Chondrocyte (in vitro differentiated cells): ENCODE measurements around the gene ZNF207. TPM values are rescaled to one million over a fixed set of nuclear protein-coding genes. Genes with fewer than 3 reads are reported as not detected.

Source experiments
- DNase-seq: peaks from one replicate; pipeline ENCODE4 v3.0.0; 2021; ENCODE audit warnings: mixed read lengths, low spot score
- H3K27ac Mint-ChIP-seq: one replicate; pipeline ENCODE4 v1.8.0; 2021; ENCODE audit warnings: mild to moderate bottlenecking, moderate library complexity, mixed read lengths; ENCODE audit not compliant: unreplicated experiment
- H3K27me3 Mint-ChIP-seq: 2 replicates; pipeline ENCODE4 v1.8.0; 2021; ENCODE audit warnings: low read depth, mixed read lengths
- H3K36me3 Mint-ChIP-seq: 2 replicates; pipeline ENCODE4 v1.8.0; 2021; ENCODE audit warnings: low read depth, mixed read lengths
- H3K4me1 Mint-ChIP-seq: 2 replicates; pipeline ENCODE4 v1.8.0; 2021; ENCODE audit warnings: low read depth, mild to moderate bottlenecking, mixed read lengths
- H3K4me3 Mint-ChIP-seq: one replicate; pipeline ENCODE4 v1.8.0; 2021; ENCODE audit warnings: mild to moderate bottlenecking, moderate library complexity, mixed read lengths; ENCODE audit not compliant: unreplicated experiment
- H3K9me3 Mint-ChIP-seq: 2 replicates; pipeline ENCODE4 v1.8.0; 2021; ENCODE audit warnings: low read depth, mixed read lengths
- total RNA-seq: library from RNA; stranded (reverse); gene quantifications from 3 replicates; pipeline ENCODE4 v1.2.1, GENCODE V29; 2021
- TF ChIP-seq, protein P1 (sequence below): fragments of 200-600 bp; sonication (generic); IDR thresholded peaks from 2 replicates; pipeline ENCODE4 v1.5.0; 2021; ENCODE audit warnings: antibody characterized with exemption, mild to moderate bottlenecking, moderate library complexity

The ZNF207 gene
- total RNA-seq, 1 donor from 2014 or later: 107 TPM

DNA sequence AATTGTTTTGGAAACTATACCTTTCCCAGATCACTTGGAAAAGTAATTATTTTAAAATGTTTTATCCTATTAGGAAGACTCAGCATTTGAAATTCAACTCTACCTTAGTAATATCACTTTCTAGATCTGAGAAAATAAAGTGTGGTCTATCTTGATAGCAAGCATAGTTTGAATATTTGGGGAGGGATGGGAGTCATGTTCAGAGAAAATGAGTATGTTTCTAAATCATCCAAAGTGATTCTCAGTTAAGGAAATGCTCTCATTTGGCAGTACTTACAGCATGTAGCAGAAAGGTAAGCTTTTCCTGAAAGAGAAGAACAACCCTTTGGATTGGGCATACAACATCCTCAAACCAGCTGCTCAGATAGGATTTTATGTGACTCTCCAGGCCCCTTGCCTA, 14.9 kb upstream of the ZNF207 start:
- H3K9me3 Mint-ChIP-seq: no peaks in the 10 kb centered on the region
- H3K4me1 Mint-ChIP-seq: peaks cover 13% of the 10 kb centered on the region
- H3K27ac Mint-ChIP-seq: no peak overlapping the region
- H3K36me3 Mint-ChIP-seq: peaks cover 11% of the 10 kb centered on the region
- TF ChIP-seq, protein P1, sequence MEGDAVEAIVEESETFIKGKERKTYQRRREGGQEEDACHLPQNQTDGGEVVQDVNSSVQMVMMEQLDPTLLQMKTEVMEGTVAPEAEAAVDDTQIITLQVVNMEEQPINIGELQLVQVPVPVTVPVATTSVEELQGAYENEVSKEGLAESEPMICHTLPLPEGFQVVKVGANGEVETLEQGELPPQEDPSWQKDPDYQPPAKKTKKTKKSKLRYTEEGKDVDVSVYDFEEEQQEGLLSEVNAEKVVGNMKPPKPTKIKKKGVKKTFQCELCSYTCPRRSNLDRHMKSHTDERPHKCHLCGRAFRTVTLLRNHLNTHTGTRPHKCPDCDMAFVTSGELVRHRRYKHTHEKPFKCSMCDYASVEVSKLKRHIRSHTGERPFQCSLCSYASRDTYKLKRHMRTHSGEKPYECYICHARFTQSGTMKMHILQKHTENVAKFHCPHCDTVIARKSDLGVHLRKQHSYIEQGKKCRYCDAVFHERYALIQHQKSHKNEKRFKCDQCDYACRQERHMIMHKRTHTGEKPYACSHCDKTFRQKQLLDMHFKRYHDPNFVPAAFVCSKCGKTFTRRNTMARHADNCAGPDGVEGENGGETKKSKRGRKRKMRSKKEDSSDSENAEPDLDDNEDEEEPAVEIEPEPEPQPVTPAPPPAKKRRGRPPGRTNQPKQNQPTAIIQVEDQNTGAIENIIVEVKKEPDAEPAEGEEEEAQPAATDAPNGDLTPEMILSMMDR: no peak
- no peak for DNase-seq
- no peak overlapping the region for H3K4me3 Mint-ChIP-seq
- H3K27me3 Mint-ChIP-seq: no peaks in the 10 kb centered on the region

DNA sequence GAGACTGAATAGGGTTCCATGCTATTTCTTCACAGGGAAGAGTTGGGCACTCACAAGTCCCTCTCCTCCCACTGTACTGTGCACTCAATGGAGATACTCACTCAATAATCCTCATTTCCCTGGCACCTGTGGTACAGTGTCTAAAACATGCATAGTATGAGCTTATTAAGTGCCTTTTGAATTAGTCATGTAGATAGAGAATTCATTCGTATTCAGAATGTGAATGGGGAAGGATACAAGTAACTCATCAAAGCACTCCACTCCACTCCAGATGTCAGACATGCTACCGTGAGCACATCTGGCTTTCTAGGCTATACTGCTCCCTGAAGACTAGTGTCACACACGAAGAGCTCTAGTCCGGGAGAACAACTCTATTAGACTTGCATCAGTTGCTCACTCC, 14.3 kb upstream of the ZNF207 start:
- Mint-ChIP-seq H3K27ac (peak overlapping the region; percentile 79), H3K4me3 (no peak overlapping the region), H3K4me1 (peaks cover 15% of the 10 kb centered on the region), H3K27me3 (no peaks in the 10 kb centered on the region), H3K9me3 (no peaks in the 10 kb centered on the region), H3K36me3 (peaks cover 11% of the 10 kb centered on the region)
- no peak for DNase-seq
- TF ChIP-seq, protein P1: no peak

DNA sequence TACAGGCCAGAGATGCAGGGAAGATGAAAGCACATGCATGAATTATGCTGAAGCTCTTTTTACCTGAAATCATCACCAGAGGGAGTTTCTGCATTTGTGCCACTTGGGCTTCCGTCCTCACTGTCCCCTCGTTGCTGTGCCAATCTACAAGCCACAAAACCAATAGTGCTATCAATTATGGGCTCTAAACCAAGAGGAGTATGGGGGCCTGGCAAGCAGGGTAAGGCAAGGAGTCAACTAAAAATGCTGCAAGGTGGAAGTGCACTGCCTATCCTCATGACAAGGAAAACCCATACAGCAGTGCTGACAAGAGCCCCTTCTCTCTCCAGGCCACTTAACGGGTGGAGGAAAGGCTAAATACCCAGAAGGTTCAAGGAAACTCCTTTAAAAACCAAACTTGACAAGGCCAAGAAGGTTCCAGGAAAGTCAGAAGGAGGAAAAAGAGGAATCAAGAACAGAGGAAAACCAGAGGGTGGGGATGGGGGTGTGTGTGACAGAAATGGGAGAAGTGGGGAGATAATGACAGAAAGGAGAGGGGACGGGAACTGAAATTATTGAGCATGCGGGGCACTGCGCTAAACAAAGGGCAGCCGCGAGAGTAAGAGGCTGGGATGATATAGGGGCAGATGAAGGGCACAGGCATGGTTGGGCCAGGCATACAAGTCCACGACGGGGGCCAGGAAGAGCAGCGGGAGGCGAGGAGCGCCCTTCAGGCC, 8.7 kb upstream of the ZNF207 start:
- TF ChIP-seq, protein P1: peak; percentile 62
- peak overlapping the region; percentile 87 for H3K4me3 Mint-ChIP-seq
- H3K36me3 Mint-ChIP-seq: peaks cover 6% of the 10 kb centered on the region
- H3K27me3 Mint-ChIP-seq: no peaks in the 10 kb centered on the region
- H3K27ac Mint-ChIP-seq: peak overlapping the region; percentile 87
- DNase-seq: no peak
- H3K9me3 Mint-ChIP-seq: no peaks in the 10 kb centered on the region
- H3K4me1 Mint-ChIP-seq: peaks cover 24% of the 10 kb centered on the region

DNA sequence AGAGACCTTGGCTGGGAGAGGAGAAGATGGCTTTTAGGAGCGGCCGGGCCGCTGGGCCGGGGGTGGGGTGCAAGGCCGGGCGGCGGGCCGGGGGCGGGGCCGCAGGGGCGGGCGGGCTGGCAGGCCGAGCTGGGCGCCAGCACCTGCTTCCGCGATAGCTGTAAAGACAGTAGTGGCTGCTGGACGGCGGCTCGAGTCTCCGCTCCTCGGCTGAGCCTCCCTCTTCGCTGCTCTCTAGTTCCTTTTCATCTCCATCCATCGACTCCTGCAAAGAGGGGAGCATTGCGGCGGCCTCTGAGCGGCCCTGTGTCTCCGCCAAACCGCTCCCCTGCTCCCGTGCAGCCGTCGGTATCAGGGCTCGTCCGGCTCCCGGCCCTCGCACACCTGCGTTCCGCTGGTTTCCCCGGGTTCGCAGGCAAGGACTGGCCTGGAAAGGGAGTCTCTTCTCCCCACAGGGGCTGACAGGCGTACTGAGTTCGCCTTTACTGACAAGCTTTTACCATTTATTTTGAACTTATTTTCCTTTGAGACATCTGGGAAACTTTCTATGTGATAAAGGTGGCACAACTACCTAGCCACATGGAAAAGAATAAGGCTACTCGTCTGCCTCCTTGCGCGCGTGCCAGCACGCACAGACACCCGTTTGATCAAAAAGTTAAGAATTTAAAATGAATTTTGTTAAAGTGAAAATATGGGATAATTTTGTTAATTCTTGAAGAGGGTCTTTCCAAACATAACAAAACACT, 7.9 kb upstream of the ZNF207 start, which contains the start of gene C17orf75:
Gene C17orf75, minus strand, starts transcription at position 317 of the 746 bp plus-strand sequence. Its CDS starts 34 bp downstream, at position 283.
- TF ChIP-seq, protein P1: no peak
- Mint-ChIP-seq H3K4me3 (peak within 1 kb of the TSS; percentile 87), H3K27ac (peak within 1 kb of the TSS; percentile 87), H3K4me1 (peaks cover 24% of the 10 kb centered on the region), H3K36me3 (peaks cover 6% of the 10 kb centered on the region), H3K27me3 (no peaks in the 10 kb centered on the region), H3K9me3 (no peaks in the 10 kb centered on the region)
- DNase-seq: no peak

DNA sequence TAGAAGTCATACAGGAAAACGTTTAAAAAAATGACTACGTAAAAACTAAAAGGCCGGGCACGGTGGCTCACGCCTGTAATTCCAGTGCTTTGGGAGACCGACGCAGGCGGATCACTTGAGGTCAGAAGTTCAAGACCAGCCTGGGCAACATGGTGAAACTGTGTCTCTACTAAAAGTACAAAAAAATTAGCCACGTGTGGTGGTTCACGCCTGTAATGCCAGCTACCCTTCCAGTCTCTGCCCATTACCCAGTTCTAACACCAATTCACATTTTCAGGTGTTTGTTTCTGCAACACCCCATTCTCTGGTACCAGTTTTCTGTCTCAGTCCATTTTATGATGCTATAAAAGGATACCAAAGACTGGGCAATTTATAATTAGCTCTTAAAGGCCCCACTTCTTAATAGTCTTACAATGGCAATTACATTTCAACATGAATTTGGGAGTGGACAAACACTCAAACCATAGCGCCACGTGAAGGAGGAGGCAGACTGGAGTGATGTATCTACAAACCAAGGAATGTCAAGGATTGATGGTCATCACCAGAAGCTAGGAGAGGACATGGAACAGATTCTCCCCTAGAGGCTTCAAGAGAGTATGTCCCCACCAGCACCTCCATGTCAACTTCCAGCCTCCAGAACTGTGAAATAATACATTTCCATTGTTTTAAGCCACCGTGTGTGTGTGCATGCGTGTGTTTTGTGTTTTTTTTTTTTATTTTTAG, 7.2 kb upstream of the ZNF207 start:
- Mint-ChIP-seq H3K36me3 (peaks cover 5% of the 10 kb centered on the region), H3K9me3 (no peaks in the 10 kb centered on the region), H3K27me3 (no peaks in the 10 kb centered on the region), H3K4me1 (peaks cover 24% of the 10 kb centered on the region), H3K27ac (peak overlapping the region; percentile 84), H3K4me3 (peak overlapping the region; percentile 87)
- no peak for DNase-seq
- TF ChIP-seq, protein P1: no peak
